NT2/D1 (cell line): ENCODE measurements around the gene AREG.

Experiments used
- YY1 ChIP-seq: IDR thresholded peaks from 2 replicates; pipeline ENCODE4 v1.6.1; 2011; ENCODE audit not compliant: insufficient read length, insufficient read depth
- ZNF274 ChIP-seq: IDR thresholded peaks from 2 replicates; pipeline ENCODE4 v1.6.1; 2011; ENCODE audit warnings: mild to moderate bottlenecking, low read depth, low read length

GRCh38 chr4:74455361-74456055 lies 10.6 kb downstream of the AREG start:
- no peak for TF ChIP-seq YY1
- no peak for TF ChIP-seq ZNF274
